Stimulated activated CD4-positive, alpha-beta T cell treated with anti-CD3 and anti-CD28 coated beads, Interleukin-15, amount 100 ng/mL, for 1 hour (primary cell): ENCODE results near the gene NKX6-2.

Experiments
- DNase-seq, 2 donors: peaks; one replicate each; pipeline ENCODE4 v3.0.0-alpha.2; 2020; ENCODE audit warnings: low read depth in 1 of 2, low spot score in 1 of 2

NKX6-2 gene

DNA sequence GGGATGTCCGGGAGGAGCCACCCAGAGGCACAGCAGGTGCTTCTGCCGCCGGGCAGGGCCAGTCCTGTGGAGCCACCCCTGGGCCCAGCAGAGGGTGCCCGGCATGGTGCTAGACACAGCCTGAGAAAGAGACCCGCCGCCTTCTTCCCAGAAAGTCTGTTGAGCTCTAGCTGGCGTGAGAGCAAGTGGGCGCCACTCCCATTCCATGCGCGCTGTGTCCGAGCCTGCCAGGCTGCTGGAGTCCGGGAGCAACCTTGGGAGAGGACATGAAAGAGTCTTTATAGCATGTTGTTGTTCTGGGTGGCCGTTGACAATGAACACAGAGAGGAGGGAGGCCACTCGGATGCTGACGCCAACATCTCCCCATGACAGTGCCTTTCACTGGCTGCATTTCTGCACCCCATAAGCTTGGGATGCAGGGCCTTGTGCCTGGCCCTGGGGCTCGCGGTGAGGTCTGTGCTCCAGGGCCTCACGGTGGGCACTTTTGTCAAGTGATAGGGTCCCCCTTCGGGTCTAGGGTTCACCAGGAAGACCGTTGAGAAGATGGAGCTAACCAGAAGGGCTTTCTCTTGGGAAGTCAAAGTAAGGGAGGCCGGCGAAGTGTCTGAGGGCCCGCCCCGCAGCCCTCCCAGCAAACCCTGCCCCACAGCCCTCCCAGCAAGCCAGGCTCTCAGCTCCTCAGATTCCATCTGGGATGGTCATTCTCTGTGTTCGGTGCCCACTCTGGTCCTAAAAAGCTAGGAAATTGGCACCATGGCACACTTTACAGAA is 47.3 kb downstream of the NKX6-2 start:
- DNase-seq = no peak

- no peak for DNase-seq
Measured at GRCh38 chr10:132737390-132738048, 48.4 kb downstream of the NKX6-2 start.

DNA sequence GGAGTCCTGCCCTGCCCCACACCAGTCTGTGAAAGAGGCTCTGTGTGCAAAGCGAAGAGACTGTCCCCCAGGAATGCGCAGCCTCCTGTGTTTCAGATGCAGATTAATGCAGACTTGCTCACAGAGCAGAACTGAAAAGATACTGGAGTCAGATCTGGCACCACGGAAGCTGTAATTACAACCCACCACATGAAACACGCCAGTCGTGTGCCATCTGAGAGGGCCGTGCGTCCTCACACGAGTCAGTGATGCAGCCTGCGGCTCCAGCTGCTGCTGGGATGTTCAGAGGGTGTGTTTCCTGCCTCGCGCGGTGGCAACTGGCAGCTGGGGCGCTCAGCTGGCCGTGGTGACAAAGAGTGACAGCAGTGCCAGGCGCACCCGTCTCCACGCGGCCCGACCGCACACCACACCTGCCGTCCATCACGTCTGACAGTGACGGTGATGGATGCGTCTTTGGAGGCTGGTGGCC is 50.0 kb downstream of the NKX6-2 start:
- no peak for DNase-seq

DNA sequence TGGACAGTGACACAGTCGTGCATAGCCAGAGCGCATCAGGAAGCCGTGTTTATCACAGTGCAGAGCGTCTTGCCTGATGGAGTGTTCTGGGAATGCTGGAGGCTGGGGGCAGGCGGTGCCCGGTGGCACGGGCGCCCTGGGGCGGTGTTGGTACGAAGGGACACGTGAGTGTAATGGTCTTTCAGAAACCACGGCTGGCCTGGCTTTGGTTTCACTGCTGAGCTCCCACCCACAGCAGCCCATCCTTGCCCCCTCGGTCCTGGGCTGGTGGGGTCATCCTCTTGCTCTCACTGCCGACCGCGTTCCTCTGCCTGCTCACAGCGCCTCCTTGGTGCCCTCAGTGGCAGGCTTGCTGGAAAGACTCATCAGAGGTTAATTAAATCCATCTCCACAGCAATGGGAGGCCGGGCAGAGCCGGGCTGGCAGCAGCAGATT is 50.6 kb downstream of the NKX6-2 start:
- no peak for DNase-seq

GRCh38 chr10:132733926-132734325 is 52.0 kb downstream of the NKX6-2 start:
- no peak for DNase-seq
